Skeletal muscle cell (primary cell): ENCODE results near the gene COL13A1.

ENCODE experiments used
- DNase-seq: peaks from one replicate; pipeline ENCODE4 v3.0.0-alpha.2; 2010; ENCODE audit warnings: low read depth
- H3K4me3 ChIP-seq: 2 replicates; pipeline ENCODE4 v1.5.1; 2011; ENCODE audit warnings: low read depth, mild to moderate bottlenecking, control low read depth, low read length, moderate library complexity

The COL13A1 gene

DNA sequence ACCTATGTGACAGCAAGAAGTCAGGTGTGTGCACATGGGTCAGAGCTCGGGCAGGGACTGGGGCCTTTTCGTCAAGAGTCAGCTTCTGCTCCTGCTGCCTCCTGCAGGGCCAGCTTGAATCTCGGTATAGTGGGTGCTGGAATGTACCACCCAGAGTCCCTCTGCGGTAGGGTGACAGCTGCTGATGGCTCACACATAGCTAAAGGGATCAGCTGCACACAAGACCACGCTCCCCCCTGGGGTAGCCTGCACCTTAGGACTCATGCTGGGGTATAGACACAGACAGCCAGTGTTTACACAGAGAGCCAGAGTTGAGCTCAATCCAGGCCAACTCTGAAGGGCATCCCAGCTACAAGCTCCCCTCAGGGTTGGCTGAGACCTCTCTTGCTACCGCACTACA lies 14.0 kb upstream of the COL13A1 start:
- no peak overlapping the region for H3K4me3 ChIP-seq
- DNase-seq, result no peak

DNA sequence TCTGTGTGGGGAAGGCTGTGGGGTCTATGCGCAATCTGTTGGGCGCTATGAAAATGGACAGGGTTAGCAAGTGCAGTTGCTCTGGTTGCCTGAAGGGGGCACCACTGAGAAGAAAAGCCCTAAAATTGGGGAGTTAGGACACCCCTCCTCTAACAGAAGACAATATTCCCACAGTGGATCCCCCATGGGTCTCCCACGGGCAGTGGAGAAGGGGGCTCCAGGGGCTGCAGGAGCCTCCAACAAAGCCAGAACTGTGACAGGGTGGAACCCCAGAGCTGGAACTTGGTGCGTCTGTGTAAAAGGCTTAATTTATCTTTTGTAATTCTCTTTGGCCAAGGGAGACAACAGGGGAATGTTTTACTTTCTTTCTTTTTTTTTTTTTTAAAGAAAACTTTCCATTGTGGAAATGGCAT lies 12.5 kb upstream of the COL13A1 start:
- no peak for DNase-seq

DNA sequence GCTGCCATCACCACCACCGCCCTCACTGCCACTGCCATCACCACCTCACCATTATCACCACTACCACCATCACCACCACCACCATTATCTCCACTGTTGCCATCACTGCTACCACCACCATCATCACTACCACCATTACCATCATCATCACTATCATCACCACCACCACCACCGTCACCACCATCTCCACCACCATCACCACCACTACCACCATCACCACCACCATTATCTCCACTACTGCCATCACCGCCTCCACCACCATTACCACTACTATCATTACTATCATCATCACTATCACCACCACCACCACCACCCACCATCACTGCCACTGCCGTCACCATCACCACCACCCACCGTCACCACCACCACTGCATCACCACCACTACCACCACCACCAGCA lies 9.9 kb upstream of the COL13A1 start:
- DNase-seq, result no peak
- no peak overlapping the region for H3K4me3 ChIP-seq

More for the DNA sequence above, 12.5 kb upstream of the COL13A1 start:
- H3K4me3 ChIP-seq, result no peak overlapping the region

DNA sequence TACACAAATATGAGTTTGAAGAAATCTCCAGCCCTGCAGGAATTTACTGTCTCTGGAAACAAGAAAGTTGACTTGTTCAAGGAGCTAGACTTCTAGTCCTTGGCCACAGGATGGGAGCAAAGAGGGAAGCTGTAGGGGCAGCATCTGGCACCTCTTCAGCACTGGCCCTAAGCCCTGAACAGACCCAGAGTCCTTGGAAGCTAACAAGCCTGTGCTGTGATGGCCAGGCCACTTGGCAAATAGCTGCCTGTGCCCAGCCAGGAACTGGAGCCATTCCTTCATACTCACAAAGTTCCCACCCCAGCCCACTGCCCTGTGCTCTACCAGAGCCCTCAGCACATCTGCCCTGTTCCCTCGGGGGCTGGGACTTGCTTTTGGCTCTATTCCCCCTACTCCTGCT lies 9.4 kb upstream of the COL13A1 start:
- DNase-seq, result no peak
- H3K4me3 ChIP-seq, result no peak overlapping the region

DNA sequence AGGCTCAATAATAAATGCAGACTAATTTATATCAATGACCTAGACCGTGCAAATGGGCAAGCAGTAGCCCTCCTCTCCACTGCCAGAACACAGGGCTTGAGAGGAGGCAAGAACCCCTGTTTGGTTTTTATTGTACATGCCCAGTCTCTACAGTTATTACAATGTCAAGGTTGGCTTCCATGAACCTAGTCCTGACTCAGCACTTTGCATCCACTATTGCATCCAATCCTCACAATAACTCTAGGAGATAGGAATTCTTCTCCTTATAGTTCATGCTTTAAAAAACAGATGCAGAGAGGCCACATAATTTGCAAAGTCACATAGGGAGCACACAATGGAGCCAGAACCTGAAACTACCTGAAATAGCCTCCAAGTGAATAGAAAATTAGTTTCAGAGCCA lies 7.0 kb upstream of the COL13A1 start:
- H3K4me3 ChIP-seq, result no peak overlapping the region
- DNase-seq, result no peak

DNA sequence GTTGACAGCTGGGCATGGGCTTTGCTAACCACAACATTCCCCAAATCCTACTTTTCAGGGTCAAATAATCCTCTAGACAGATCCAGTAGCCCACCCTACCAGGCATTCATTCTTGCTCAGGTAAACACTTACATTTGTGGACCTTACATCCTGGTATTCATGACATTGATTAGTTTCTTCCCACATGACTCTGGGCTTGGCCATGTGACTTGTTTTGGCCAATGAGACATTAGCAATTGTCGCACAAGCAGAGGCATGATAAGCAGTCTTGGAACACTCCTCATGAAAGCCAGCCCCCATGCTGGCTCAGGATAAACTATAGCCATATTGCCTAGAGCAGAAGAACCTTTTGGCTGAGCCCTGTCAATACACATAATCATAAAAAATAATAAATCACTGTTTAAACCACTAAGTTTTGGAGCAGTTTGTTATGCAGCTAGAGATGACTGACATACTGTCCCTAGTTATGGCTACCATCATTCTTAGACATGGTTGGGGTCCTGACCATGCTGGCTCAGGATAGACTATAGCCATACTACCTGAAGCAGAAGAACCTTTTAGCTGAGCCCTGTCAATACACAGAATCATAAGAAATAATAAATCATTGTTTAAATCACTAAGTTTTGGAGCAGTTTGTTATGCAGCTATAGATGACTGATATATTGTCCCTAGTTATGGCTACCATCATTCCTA lies 6.3 kb upstream of the COL13A1 start:
- no peak overlapping the region for H3K4me3 ChIP-seq
- DNase-seq, result no peak

DNA sequence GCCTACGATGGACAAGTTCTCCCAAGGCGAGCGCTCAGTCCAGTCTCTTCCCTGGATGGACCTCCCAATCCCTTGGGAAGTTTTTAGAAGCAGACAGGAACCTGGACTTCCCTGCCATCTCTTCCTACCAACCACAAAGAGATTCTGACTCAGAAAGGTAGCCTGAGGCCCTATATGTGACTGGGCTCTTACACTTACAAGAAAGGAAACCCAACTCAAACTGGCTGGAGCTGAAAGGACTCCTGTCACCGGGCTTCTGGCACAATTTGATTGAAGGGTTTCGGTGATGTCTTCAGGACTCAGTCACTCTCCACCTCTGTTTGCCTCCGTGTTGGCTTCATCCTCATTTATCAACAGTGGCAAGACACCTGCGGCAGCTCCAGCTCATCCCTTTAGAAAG lies 3.7 kb upstream of the COL13A1 start:
- DNase-seq, result no peak
- no peak overlapping the region for H3K4me3 ChIP-seq

DNA sequence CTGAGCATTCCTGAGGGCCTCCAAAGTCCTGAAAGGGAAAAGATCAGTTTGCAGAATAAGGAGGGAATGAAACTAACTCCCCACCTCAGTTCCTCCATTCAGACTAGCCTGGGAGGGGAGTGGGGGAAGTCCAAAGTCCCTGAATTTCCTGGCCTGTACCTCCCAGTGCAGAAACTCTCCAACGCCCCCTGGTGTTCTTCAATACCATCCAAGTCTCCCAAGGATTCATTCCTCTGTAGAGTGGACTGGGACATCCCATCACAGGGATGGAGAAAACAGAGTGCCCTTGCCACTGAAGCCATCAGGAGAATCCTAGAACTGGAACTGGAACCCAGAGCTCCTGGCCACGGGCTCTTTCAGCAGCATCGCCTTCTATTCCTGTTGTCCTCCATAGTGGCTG lies 1.6 kb upstream of the COL13A1 start:
- no peak overlapping the region for H3K4me3 ChIP-seq
- no peak for DNase-seq

DNA sequence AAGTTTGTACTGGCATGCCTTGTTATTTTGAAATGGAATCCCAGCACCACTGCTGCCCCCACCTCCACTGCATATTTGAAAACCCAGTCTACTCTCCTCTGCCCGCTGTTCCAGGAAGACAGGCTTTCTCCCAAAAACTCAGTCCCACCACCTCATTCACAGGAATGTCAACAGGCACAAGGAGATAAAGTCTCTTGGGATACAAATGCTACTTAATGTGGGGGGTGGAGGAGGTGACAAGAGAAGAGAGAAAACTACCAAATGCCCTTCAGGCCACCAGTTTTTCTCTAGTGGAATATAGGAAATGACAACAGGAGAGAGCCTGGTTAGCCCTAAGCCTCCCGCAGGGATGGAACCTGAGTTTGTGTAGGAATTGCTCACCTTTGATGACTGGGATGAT lies 1.0 kb upstream of the COL13A1 start:
- DNase-seq, result no peak
- H3K4me3 ChIP-seq, result no peak overlapping the region

DNA sequence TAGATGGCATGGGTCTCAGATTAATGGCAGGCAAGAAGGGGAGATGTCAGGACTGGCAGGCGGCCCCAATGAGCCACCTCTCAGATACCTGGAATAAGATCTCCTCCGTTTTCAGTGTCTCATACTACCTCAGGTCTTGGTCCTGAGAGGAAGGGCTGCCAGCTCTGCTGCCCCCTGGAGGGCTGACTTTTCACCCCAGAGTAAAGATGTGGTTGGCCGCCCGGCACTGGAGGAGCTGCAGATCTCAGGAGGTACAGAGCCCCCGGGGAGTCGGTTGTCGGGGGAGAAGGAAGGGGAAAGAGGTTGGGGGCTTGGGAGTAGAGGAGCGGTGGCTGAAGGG lies 642 bp upstream of the COL13A1 start:
- peak overlapping the region; percentile 75 for H3K4me3 ChIP-seq
- no peak for DNase-seq

DNA sequence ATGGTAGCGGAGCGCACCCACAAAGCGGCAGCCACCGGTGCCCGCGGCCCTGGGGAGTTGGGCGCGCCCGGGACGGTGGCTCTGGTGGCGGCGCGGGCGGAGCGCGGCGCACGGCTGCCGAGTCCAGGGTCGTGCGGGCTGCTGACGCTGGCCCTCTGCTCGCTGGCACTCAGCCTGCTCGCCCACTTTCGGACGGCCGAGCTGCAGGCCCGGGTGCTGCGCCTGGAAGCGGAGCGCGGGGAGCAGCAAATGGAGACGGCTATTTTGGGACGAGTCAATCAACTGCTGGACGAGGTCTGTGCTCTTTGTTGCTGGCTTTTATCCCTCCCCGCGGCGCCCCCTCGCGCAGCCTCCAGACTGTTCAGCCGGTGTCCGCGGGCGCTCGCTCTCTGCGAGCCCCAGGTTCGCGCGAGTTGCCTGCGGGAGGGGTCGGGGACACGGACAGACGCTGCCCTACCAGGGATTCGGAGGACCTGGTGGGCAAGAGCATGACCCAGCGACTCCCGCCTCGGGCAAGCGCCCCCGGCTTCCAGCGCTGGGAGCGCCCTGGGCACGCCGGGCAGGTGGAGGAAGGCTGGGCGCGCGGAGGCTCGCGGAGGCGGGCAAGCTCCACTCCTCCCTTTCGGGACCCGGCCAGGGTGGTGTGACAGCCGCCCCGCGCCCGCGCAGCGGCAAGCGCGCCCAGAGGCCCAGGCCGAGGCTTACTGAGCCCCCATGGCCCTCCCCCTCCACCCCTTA lies 887 bp downstream of the COL13A1 start:
- DNase-seq, result no peak
- H3K4me3 ChIP-seq, result peak overlapping the region; percentile 75

DNA sequence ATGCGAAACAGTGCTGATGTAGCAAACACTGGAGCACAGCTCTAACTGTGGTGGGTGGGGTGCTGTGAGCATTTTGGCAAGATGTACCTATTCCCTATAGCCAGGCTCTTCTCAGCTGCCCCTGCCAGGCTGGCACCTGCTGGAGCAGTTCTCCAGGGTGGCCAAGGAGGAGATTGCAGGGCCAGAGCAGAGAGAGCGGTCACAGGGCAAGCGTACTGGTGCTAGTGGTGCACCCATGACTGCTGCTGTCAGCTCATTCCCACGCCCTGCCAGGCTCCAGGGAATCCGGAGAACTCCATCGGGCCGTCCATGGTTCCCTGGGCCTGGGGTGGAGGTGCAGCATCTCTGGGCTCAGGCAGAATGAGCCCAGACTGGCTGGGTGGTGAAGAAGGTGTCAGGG lies 2.1 kb downstream of the COL13A1 start:
- DNase-seq, result no peak
- H3K4me3 ChIP-seq, result peak overlapping the region; percentile 11

DNA sequence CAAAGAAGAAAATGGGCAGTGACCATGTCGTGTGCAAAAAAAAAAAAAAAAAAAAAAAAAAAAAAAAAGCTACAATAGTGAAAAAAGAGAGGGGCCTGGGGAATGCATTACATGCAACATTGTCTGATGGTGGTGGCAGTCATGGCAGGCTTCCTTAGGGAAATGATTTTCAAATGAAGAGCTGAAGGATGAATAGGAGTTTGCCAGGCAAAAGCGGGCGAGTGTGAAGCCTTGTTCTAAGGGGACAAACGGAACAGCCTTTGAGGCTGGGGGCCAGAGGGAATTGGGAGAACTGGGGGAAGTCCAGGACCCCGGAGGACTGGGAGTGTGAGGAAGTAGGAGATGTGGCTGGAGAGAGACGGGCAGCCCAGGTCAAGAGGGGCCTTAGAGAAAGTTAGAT lies 3.1 kb downstream of the COL13A1 start:
- no peak overlapping the region for H3K4me3 ChIP-seq
- no peak for DNase-seq

DNA sequence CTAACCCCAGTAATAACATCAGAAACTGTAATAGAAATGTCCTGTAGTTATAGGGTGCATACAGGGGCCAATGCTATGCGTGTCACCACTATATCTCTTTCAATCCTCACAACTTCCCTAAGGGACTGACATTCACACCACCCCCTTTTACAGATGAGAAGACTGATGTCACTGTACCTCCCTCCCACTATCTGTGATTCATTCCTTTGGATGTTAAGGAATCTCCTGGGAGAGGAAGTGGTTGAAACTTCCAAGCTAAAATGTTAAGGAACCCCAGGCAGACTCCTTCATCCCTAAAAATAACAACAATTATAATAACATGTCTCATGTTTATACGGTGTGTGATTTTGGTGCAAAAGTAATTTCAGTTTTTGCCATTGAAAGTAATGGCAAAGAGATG lies 5.4 kb downstream of the COL13A1 start:
- no peak for DNase-seq
- H3K4me3 ChIP-seq, result no peak overlapping the region

DNA sequence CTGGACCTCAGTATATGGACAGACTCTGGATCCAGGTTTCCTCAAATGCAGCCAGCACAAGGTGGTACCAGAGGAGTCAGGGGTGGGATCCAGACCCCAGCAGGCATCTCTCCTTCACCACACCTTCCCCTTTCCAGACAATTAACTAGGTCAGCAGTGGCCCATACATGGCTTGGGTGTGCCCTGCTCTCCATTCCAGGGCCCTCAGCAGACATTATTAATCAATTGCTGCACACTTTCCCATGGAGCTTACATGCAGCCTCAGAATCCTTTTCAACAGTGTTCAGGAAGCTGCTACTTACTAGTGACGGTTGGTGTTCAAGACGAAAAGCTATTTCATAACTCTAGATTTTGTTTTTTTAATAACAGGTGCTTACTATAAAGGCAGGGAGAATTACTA lies 6.0 kb downstream of the COL13A1 start:
- no peak overlapping the region for H3K4me3 ChIP-seq
- DNase-seq, result no peak

DNA sequence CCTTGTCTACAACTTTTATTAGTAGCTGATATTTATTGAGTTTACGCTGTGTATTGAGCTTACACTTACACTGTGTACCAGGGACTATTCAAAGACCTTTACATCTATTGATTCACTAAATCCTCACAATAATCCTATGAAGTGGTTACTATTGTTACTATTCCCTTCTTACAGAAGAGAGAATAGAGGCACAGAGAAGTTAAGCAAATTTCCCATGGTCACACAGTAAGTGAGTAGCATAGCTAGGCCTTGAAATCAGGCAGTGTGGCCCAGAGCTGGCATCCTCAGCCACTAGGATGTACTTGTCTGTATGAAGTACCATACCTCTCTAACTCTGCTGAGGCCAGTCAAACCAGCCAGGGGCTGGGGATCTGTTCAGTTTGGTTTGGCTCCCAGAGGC lies 7.6 kb downstream of the COL13A1 start:
- no peak overlapping the region for H3K4me3 ChIP-seq
- no peak for DNase-seq

DNA sequence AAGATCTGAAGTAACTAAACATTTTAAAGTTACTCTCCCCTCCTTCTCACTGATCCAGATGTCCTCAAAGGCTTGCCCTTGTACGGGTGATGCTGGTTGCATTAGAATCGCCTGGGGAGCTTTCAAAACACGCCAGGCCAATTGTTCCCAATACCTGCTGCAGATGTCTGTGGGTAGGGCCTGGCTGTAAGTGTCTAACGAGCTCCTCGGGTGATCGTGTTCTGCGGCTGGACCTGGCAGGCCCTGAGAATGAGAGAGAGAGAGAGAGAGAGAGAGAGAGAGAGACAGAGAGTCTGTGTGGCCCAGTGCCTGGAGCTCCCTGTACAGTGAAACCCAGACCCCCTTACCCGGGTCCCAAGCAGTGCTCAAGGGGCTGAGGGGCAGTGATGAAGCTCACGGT lies 8.4 kb downstream of the COL13A1 start:
- no peak overlapping the region for H3K4me3 ChIP-seq
- DNase-seq, result no peak

DNA sequence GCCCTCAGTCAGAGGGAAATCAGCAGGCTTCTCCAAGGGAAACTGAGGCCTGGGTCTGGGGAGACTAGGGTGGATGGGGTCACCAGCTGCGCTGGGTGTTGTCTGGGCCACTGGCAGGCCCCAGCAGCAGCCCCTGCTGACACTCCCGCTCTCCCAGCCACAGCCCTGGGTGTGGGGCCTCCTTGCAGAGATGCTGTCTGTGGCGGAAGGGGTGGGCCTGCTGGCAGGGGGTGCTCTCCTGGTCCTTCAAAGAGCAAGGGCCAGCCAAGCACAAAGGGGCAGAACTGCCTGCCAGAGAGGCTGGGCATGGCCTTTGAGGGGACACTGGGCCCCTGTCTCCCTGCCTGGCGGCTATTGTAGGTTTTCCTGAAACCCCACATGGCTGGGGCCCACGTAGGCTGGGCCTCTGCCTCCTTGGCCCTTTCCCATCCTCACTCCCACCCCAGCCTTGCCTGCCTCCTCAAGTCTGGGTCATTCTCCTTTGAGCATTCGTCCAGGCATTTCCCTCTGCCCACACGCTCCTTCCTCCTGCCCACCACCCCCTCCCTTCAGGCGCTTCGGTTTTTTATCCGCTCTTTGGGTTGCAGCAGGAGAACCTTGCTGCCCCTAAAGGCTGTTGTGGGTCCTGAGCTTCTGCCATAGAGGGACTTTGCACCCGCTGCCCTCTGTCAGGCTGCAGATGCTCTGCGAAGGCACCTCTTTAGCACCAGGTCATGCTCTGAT lies 9.1 kb downstream of the COL13A1 start:
- H3K4me3 ChIP-seq, result no peak overlapping the region
- no peak for DNase-seq

DNA sequence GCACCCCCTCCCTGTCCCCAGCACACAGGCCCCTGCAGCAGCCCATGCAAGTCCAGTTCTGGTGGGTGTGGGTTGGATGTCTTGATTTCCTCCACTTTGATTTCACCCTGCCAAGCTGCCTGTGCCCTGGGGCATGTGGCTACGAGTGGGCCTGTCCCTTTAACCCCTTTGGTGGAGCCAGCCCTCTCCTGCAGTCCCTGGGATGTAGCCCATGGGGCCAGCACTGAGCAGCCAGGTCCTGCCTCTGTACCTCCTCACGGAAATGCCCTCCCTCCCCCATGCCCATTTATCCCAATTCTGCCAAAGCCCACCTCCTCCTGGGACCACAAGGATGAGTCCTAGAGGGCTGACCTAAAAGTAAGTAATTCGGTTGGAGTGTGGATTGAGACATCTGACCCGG lies 11.9 kb downstream of the COL13A1 start:
- no peak for DNase-seq
- H3K4me3 ChIP-seq, result no peak overlapping the region

DNA sequence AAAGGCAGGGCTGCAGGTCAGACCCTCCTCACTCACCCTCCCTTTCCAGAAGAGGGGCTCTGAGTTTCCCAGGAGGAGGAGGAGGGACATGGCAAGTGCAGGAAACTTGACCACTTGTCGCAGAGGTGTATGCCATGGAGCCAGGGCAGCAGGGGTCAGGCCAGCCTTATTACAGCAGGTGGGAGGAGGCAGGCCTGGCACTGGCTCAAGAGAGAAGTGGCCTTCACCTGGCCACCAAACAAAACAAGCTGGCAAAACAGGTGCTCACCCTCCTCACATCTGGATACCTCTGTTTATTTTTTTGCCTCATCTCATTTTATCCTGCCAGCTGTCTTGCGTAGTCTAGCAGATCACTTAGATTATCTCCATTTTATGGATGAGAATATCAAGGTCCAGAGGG lies 12.5 kb downstream of the COL13A1 start:
- H3K4me3 ChIP-seq, result no peak overlapping the region
- no peak for DNase-seq

DNA sequence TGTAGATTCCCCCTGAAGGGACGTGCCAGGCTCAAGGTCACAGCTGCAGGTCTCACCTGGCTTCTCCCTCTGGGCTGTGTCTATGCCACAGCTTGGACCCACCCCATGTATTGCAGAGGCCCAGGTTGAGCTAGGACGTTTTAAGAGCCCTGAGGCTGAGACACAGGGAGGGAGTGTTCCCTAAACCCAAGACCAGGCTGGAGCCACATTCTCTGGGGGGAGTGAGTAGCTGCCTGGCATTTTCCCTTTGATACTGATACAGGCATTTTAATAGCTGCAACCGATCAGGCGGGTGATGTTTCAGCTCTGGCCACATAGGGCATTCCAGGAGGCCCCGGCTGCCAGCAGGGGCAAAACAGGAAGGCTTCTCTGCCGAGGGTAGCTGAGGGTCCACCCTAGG lies 13.4 kb downstream of the COL13A1 start:
- DNase-seq, result no peak

More for the DNA sequence above, 13.4 kb downstream of the COL13A1 start:
- no peak overlapping the region for H3K4me3 ChIP-seq
